Measurements from ENCODE around the gene FGF14.

FGF14 gene

DNA sequence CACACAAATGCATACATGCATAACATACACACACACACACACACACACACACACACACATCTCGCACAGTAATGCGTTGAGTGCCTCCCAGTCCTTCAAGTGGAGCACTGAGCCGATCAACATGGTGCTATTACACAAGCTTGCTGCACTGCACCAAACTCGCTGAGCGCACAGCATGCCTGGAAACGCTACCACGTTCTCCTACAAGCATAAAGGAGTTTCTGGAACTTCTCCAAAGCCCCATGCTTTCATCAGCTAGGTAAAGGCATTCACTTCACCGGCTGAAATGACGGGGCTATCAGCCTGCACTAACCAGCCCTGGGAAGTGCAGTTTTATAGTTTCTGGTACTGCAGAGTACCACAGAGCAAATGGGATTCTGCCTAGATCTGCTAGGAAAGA, 92.7 kb downstream of the FGF14 start:
- no peak for DNase-seq

DNA sequence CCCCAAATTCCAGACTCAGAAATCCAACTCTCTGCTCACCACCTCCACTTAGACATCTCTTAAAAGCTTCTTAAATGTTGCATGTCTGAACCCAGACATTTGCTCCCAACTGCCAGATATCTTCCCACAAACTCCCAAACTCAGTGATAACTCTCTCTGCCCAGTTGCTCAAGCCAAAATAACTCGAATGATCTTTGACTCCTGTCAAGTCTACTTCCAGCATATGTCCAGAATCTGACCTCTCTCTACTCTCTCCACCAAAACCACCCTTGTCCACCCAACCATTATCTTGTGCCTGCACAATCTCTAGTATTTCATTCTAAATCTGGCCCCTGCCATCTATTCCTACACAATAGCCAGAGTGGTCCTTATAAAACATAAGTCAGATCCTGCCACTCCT, 99.3 kb downstream of the FGF14 start:
- DNase-seq: no peak

DNA sequence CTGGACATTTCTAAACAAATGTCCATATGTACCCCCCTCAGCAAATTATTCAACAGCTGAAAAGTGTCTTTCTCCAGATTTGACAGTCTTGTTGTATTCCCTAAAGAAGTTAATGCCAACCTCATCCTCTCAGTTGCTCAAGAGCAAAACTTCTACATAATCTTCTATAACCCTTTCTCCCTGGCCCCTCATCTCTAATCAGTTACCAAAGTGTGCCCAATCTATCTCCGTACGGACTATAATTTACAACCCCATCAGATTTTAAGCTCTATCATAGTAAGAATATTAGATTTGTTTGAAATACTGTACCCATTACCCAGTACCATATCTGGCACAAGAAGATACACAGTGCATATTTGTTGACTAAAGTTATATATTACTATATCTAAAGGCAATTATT, 101.5 kb downstream of the FGF14 start:
- DNase-seq: no peak

DNA sequence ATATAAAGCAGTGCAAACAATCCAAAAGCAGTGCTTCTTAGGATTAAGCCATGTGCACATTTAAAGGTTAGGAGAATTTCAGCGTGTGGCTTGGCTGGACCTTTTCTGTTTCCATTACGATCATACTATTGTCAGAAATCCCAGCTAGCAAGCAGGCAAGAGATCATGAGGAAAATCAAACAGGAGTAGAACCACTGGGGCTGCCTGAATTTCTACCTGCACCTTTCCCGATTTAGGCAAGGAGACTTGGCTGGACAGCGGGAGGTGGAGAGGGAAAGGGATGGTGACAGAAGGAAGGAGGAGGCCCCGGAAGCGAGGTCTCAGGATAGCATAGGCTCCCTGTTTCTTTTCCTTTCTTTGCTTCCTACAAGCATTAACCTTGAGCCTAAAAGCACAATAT, 102.5 kb downstream of the FGF14 start:
- no peak for DNase-seq

DNA sequence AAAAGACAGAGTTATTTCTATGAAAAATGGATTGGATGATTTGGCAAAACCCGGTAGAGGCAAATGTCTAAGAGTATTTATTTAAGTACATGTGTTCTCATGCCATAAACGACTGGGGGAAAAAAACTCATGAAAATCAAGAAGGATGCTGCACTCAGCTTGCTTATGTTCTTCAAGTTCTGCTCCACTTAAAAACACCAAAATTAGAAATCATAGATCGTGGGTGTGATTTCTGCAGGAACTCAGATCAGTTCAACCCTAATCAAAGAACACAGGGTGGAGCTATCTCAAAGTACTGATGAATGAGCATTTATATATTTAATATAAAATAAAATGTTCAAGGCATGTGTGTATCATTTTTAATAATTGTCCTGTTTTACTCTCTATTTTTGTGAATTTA, 103.8 kb downstream of the FGF14 start:
- no peak for DNase-seq

DNA sequence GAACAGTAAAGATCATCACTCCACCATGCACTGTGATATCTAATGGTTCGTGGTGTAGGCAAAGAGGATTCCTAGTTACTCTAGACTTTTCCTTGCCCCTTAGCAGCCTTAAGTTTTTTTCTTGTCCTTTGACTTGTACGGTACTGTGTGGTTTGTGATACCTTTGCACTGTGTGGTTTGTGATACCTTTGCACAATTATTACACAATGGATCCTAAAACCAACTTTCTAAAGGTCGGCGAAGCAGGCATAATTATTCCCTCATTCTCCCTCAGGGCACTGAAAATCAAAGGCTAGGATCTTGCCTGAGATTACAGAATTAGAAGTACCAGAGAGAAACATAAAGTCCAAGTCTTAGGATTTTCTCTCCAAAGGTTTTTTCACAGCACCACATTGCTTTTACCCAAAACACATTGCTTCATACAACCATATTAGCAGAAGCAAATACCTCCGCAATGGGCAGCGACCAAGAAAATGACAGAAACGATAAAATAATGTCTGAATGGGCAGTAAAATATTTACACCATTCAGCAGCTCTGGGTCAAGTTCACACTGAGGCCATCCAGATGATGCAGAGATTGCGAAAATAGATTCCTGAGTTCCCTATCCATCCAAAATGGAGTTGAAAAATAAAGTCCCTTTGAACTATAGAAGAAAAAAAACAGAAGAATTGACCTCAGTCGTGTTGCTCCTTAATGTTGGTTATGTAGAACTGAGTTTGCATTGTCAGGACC, 106.4 kb downstream of the FGF14 start:
- DNase-seq: no peak

DNA sequence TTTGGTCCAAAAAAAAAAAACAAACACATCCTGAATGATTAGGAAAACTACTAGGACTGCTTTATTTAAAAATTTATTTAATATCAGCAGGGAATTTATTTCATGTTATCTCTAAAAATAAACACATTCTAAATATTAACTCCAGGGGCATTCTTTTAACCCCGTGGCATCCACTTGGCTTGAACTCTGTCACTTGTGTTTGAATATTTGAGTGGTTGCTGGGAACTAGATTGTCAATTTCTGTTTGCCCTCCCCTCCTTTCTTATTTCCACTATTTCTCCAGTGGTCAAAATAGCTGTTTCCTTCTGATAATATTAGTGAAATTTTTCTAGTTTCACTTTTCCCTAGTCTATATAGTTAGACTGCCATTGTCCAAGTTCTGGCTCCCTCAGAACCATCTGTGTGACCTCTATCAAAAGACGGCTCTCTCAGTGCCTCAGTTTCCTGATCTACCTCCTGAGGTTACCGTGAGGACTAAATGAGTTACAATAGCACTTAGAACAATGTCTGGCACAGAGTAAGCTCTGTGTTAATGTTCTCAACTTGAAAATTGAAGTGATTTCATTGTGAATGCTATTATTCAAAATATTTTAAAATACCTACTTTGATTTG, 107.3 kb downstream of the FGF14 start:
- no peak for DNase-seq

DNA sequence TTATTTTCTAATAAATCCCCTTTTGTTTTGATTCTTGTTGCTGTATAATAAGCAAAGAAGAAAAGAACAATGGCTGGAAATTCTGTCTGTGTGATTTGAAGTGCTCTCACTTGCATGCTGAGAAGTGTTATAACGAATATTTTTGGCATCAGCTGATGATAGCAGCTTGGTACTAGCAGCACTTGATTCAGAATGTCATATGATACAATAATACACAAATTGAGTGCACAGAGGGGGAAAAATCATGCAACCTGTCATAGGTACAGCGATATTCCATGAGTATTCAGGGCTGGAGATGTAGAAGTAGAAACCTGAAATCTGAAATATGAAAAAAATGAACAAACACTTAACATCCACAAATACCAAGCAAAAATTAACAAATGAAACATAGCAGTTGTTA, 108.1 kb downstream of the FGF14 start:
- no peak for DNase-seq

DNA sequence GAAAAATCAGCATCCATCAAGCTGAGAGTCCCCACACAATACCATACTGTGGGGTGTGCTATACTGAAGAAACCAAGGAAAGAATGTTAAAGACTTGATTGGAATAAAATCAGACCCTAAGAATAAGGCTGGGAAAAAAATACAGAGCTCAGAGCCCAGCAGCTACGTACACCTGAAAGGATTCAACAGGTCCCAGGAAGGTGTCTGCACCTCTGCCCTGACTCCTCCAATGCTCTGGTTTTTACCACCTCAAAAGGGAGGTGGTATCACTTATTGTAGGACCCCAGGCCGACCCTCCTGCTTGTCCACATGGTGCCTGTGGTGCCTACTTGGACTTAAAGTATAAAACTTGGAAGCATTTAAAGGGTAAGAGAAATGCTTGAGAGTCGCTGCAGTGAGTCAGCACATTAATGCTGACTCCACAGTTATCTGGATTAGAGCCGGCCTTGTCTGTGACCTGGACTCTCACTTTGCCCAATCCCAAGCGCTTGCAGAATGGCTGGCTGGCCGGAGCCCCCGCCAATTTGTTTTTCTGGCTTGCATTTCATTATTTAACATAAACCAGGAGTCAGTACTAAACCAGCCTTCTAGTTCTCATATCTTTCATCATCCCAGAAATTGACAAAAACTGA, 110.1 kb downstream of the FGF14 start:
- no peak for DNase-seq

DNA sequence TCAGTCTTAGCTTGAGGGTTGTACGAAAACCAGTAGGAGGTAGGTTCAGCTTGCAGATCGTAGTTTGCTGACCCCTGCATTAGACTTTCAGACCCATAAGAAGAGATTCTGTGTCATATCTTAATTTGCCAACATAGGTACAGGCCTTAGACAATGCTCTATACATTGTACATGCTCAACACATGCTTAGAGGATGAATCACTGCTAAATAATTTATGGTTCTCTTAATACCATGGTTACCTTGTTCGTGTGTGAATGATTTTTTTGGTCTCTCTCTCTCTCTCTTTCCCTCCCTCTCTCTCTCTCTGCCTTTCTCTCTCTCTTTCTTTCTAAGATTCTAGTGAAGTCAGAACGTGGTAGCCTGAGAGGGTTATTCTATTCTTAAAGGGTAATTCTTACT, 112.2 kb downstream of the FGF14 start:
- no peak for DNase-seq

DNA sequence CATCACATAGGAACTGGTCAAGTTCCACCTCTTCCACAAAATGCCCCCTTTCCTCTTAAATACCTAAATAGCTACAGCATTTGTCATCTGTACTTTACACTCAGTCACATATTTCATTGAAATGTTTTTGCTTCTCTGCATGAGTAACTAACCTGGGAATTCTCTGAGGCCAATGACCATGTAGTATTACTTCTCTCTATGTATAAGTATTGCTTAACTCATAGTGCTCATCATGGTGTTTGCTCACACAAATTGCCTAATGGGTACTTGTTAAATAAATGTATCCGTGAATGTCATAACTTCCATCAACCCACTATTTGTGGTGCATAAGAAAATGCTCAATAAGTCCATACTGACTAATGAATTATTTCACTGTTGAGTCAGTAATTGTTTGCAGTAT, 115.5 kb downstream of the FGF14 start:
- DNase-seq: no peak

DNA sequence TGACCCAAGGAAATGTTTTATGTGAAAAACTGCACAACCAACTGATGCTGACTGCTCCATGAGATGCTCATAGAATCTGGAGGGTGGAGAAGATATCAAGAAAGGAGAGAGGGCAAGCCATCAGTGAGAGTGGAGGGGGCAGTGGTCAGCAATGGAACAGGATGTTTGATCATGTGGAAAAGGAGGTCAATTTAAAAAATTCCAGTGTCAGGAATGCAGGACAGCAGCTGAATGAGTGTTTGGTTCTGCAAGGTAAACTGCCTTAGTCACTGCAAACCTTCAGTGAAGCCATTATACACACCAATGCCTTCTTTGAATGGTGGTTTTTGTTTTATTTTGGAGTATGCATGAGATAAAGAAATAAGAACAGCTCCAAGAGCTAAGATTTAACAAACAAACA, 121.5 kb downstream of the FGF14 start:
- DNase-seq: no peak

DNA sequence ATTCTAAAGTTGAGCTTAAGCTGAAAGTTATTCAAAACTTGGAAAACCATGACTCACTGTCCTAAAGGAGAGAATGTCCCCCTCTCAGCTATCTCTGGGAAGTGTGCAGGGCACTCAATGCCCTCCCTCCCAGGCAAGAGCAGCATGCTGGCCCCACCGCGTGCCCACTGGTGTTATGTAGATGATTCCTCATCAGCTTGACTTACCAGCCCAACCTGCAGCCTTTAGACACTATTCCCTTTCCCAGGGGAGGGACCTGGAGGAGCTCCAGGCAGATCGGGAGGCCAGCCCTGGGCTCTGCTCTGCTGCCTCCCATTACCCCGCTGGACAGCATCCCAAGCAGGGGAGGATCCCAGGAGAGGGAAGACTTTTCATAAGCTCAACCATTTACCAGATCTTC, 124.6 kb downstream of the FGF14 start:
- no peak for DNase-seq

DNA sequence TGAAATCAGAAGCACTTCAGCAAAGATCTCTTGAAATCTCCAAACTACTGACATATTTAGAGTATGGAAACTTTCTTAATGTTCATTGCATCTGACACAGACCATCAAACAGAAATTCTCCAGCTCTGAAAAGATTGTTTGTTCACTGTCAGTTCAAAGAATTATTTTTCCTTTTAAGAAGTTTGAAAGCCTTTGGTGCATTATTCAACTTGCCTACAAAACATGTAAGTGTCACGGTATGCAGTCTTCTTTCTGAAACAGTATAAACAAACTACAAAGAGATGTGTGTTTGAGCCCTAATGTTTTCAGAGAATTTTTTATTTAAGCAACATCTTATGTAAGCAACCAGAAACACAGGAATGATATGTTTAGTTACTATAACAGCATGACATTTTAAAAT, 125.4 kb downstream of the FGF14 start:
- DNase-seq: no peak

DNA sequence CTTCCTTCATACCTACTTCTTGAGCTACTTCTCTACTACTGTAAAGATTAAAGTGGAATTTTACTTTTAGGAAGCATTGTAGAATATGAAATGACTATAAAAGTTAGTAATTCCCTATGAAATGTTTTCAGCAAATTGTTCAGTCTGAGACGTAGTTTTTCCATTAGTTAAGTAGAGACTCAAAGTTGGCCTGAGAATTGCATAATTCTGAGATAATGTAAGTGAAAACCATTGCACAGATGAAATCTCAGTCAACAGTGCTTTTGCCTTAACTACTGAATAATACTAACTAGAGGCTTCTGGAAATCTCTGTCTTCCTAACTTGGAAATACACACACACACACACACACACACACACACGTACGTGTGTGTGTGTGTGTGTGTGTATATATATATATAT, 125.9 kb downstream of the FGF14 start:
- DNase-seq: no peak

DNA sequence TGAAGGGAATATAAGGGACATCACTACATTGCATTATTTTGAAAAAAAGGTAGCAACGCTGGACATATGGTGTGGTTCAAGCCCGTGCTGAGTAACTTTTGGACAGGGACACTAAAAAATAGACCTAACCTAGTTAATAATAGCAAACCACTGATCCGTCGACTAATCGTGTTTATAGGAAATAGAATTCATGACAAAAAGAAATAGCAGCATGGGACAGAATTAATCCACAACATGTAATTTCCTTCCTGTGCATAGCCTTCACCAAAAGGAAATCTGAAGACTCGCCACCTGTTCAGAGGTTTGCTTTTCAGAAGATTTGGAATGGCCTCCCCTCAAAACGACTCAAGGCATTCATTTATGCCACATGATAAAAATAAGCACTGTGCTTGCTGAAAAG, 128.7 kb downstream of the FGF14 start:
- DNase-seq: no peak

DNA sequence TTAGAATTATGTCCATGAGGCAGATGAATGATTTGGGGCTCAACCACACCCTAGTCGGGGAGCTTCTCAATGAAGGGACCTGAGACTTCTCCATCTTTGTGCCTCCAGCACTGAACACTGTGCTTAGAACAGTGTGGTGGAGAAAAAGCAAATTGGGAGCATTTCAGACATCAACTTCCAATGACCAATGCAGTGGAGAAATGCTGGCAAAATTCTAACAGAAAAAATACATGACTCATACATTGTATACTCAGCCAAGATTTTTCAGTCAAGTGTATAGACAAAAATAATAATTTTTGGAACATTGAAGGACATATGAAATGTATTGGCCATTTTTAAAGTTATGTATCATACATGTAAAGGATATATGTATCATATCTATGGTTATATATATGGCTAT, 134.7 kb downstream of the FGF14 start:
- DNase-seq: no peak

DNA sequence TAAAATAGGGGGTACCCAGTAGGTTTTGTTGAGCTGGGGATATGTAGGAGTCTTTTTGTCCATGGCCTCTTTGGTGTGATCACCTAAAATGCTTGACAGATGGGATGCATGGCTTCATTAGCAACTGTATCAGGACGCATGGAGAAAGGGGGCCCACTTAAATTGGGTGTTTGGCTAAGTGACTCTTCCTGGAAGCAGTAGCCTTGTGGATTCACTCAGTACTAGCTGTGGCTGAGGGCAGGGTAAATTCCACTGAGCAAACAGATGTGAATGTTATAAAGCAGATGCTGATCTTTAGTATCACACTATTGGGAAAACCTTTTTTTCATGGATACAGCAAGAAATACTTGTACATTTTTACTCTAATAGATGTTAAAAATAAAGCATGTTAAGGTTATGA, 140.0 kb downstream of the FGF14 start:
- DNase-seq: no peak

DNA sequence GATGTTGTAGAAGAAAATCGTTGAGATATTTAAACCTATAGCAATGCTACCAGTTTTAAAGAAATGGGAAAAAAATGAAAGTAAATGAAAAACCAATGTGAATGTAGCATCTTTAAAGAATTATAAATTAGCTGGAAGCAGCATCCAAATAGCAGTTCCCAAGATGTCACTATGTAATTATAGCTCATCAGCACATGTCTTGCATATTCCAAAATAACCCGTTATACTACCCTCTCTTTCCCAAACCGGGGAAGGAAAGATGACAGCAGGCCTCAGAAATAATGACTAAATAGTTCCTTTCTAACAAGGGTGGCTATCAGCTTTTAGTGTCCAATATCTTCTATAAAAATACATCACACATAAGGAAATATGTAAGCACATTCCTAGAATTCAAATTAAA, 140.5 kb downstream of the FGF14 start:
- no peak for DNase-seq

DNA sequence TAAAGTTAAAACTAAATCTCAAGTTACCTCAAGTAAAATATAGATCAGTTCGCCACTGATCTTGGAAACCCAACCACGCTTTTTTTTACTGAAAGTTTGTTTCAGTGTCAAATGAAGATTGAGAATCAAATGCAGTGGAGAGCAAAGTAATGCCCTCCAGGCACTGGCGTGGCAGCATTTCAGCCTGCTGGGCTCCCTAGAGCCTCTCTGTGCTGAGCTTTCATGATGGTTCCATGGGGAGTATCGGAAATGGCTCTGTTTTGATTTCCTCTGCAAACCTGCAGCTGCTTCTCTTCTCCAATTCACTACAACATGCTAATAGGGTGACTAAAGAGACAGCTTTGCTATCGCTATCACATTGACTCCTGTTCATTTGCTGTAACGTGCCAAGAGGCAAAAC, 141.6 kb downstream of the FGF14 start:
- DNase-seq: no peak

DNA sequence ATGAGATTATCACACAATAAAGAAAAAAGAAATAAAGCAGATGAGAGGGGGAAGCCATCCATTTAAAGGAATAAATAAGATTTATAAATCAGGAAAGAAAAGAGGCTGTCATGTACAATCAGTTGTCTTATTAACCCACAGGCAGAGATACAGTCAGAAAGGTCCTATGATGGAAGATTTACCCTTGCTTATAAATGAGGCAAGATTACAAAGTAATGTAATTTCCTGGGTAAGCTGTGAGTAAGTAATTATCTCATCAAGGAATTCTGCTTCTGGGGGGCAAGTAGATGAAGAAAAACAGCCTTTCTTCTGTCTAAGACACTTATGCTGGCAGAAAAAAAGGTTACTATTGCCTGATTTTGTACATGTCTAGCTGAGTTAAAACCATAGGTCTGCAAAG, 146.4 kb downstream of the FGF14 start:
- no peak for DNase-seq

DNA sequence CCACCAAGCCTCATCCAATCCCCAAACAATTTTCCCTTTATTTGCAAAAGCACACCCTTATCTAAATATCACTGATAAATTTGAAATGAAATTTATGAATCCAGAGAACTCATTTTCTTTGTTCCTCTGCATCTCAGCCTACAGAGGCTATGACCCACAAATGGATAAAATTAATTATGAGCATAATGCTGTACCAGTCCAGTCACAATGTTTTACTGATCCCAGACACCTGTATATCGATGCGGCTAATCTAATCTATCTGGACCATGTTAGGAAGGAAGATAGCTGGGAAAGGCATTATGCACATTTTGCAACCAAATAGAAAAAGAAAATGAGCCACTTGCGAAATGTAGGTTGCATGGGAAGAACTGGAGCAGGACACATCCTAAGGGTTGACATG, 150.0 kb downstream of the FGF14 start:
- DNase-seq: no peak

DNA sequence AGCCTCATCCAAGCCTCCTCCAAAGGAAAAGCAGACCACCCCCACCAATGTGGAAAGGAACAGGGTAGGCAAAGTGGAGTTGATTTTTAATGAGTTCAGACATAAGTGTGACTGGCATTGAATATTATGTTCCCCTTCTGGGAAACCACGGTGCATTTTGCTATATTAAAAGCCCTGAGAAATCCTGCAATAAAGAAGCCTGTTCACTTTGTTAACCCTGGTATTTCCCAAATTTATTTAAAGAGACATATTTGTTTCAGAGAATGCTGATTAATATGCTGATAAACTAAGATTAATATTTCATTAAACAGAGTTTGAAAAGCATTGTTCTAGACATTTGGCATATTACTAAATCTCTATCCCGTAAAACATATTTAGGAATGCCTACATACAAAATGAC, 151.4 kb downstream of the FGF14 start:
- DNase-seq: no peak

DNA sequence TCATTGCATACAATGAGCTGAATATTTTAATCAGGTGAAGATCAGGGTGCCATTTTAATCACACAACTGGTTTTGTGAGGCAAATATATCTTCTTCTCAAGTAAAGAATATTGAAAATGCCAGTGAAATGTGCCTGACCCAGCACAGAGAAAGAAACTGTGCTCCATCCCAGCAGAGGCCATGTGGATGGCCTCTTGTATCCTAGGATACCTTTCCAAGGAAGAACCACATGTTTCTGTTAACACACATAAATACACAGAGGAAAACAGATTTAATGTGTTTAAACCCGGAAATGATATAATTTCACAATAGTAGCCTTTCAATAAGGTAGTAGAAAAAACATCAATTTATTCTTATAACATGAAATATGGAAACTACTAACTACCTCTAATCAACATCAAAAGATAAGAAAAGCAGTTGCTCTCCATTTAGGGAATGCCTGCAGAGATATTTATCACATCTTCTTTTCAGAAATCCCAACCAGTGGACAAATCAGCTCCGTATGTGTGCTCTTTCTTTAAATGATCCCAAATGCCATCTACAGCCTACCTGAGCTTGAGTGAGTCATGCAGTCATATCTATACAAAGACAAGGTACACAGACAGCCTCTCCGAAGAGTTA, 157.1 kb downstream of the FGF14 start:
- no peak for DNase-seq
